Left kidney (tissue), 2 donors: ENCODE results near the gene MYO18A. TPM values are rescaled to one million over a fixed set of nuclear protein-coding genes. Genes with fewer than 3 reads are reported as not detected.

Source experiments
- DNase-seq: peaks from one replicate; pipeline ENCODE4 v3.0.0-alpha.2; 2013
- polyA plus RNA-seq: library from polyadenylated mRNA; unstranded; fragments of 120-200 nt; gene quantifications from one replicate; pipeline ENCODE4 v1.2.1, GENCODE V29; 2013; ENCODE audit not compliant: insufficient read length

MYO18A gene
- polyA plus RNA-seq, 1 donor, result 43.8 TPM

DNA sequence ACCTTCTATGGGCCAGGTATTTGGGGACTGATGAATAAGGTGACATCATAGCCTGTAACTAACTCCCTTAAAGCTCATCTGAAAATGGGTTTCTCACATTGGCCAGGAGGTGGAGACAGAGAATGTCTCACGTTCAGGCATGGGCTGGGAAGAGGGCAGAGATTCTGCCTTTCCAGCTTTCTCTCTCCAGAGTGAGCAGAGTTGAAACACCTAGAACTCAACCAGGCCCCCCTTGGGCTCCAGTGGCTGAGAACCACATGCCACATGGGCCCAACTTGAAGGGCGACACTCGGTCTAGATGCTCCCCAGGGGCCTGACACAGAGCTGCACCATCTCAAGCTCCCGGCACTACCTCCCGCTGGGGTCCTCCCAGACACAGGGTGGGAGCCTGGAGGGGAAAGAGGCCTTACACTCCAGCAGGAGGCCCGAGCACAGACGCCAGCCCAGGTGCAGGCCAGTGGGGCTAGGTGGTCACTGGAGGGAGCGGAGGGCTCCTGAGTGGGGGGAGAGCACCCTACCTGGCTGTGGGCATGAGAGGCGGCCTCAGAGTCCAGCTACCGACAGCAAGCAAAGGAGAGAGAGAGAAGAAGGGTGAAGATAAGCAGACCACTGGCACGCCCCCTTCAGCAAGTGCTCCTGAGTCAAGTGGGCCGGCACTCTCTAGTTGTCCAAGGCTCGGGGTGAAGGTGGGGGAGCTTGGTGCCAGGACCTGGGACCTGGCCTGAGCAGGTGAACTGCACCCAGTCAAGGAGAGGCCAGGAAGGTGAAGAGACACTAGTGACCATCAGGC is 55.9 kb downstream of the MYO18A start:
- DNase-seq, result peak; percentile 76

DNA sequence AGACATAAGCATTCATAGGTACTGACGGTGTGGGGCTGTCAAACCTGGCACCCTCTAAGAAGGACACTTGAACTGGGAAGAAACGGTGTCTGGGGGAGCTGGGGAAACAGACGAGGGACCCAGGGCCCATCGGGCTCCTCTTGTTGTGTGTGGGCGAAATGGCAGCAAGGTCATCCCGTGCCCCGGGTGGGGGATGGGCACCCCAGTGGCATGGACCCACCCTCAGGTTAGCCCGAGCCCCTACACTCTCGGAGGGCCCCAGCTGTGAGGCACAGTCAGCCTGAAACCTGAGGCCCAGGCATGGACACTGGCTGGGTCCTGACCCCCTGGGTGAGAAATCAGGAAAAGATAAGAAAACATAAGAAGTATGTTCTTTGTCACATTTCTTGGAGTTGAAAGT is 57.1 kb downstream of the MYO18A start:
- no peak for DNase-seq

DNA sequence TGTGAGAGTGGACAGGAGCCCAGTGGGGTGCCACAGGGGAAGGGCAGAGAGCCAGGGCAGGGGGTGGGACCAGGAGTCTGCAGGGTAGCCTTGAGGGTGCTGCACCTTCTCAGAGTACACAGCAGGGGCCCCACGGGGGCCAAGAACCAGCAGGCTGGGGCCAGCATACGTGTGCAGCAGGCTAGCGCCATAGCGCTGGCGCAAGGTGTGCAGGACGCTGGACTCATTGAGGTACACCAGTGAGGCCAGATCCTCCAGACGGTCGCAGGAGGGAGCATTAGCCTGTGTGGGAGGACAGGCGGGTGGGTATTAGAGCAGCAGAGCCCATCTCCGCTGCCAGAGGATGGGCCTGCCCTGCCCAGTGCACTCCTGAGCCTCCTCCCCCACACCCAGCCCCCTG is 58.8 kb downstream of the MYO18A start:
- DNase-seq, result no peak

DNA sequence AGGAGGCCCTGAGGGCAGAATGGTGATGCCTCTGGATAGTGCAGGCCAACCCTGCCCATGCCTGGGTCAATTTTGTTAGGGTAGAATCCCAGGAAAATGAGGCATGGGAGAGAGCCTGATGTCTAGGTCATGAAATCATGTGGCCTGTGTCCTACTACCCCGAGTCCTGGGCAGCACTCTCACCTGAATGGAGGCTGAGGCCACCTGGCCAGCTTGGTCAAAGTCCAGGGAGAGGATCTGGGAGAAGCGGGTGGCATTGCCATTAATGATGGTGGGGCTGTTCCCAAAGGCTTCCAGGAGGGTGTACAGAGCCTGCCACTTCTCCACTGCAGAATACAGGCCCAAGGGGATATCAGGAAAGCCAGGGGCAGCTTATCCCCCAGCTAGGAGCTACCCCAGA is 59.8 kb downstream of the MYO18A start:
- no peak for DNase-seq

DNA sequence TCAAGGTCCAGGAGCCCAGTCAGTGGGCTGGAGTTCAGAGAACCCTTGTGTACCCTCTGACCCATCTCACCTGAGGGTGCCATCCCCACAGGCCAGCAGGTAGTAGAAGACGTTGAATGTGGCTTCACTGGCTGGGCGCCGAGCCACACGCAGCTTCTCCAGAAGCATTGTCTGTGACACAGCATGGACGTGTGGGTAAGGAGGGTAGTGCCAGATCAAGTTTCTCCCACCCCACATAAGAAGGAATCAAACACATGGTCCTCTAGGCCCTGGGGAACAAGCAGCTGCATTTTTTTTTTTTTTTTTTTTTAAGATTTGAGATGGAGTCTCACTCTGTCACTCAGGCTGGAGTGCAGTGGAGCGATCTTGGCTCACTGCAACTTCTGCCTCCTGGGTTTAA is 60.9 kb downstream of the MYO18A start:
- DNase-seq, result no peak

DNA sequence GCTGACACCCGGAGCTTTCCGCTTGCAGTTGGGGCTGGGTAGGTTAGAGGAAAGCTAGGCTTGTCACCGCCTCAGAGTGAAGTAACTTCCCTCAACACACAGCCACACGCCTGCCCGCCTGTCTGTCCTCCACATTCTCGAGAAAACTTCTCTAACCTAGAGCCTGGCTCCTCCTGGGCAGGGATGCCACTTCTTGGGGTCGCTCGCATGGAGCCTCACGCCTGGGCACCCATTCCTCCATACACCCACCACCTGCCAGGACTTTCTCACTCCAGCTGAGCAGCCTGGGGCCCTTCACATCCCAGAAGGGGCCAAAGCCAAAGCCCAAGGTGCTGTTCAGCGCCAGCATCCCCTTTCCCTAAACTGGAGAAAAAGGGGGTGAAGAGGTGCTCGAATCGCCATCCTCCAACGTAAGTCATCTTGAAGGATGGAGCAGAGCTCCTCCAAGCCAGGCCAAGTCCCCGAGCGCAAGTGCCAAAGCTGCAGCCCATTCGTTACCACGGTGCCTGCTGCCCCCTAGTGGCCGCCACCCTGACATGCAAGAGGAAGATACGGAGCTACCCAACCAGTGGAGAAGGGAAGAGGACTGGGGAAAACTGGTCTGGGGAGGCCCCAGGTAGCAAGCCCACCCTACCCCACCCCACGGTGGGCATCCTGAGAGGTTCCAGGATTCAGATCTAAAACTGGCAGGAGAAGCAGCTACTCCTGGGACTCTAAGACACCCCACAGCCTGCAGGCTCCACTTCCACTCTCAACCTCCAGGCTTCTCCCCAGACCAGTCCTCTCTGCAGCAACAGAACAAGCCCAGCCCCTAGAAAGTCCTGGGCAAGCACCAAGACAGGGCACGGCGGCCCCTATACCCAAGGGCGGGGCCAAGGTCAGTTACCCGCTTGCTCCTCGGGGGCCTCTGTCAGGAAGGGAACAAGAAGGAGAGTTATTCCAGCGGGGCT is 63.1 kb downstream of the MYO18A start:
- peak; percentile 50 for DNase-seq

DNA sequence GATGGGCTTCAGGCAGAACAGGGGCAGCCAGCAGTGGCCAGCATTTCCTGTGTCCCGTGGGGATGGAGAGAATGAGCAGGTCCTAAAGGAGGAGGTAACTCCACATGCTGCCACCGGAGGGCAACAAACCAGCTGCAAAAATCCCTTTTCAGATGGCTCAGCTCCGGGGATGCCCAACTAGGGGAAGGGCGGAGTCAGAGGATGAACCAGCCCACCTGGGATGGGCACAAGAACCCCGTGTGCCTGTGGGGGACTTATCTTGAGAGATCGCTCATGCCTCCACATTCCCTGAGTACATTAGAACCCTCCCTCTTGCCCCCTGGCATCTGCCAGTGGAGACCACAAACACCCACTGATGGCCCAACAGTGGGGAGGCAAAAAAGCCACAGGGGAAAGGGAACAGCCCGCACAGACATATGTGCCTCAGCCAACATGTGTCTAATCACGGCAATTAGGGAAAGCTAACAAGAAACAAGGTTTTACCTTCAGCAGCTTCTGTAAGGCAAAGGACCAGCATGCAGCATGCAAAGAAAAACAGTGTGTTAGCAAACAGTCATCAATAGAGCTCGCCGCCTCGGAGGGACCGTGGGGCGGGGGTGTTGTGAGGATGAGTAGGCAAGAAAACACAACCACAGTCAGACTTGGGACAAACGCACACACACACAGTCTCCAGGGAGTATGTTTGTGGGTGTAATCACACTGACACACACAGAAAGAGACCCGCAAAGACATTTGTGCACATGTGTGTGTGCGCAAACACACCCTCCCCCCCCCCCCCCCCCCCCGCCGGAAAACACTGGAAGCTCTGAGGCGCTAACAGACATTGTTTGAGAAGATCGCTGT is 64.0 kb downstream of the MYO18A start:
- no peak for DNase-seq

DNA sequence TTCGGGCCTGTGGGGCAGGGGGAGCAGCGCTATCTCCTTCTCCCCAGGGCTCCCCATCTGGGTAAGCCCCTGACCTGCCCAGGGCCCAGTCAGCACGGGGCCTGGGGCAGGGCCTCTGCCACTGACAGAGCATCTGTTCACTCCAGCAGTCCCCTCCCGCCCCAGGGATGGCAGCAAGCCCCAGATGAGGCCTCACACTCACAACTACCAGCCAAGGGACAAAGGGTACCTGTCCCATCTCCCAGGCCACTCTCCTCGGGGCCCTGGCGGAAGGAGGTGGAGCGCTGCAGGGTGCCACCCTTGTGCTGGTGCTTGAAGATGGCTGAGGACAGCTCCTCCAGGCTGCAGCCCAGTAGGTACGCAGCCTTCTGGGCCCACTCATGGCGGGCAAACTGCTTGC is 64.8 kb downstream of the MYO18A start:
- no peak for DNase-seq

DNA sequence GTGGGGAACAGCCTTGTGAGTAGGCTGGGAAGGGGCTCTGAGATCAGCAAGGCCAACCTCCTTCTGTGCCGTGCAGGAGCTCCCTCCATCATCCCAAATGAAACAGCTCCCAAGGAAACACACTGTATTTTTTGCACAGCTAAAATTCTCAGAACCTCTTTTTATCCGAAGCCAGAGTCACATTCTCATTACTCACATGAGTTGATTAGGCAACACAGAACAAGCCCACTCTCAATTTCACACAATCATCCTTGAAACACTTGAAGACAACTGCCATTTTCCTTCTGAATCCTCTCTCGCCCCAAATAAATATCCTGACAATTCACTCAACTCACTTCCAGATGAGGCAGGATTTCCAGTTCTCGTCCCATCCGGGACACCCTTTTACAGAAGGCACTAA is 66.1 kb downstream of the MYO18A start:
- DNase-seq, result no peak

DNA sequence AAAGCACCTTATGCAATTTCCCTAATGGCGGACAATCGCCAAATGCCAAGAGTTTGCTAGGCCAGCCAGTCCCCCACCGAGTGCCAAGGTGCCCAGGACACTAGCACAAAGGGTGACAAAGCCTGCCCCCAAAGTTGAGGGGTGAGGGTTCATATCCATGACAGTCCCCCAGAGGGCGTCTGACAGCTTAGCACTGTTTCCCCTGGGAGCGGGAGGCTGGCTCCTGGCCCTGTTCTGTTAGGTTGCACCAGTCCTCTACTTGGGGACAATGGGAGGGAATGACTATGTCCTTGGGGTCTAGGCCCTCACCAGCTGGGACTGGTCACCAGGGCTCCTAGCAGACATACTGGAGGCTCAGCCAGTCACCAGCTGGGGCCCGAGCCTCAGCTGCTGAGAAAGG is 66.9 kb downstream of the MYO18A start:
- no peak for DNase-seq

DNA sequence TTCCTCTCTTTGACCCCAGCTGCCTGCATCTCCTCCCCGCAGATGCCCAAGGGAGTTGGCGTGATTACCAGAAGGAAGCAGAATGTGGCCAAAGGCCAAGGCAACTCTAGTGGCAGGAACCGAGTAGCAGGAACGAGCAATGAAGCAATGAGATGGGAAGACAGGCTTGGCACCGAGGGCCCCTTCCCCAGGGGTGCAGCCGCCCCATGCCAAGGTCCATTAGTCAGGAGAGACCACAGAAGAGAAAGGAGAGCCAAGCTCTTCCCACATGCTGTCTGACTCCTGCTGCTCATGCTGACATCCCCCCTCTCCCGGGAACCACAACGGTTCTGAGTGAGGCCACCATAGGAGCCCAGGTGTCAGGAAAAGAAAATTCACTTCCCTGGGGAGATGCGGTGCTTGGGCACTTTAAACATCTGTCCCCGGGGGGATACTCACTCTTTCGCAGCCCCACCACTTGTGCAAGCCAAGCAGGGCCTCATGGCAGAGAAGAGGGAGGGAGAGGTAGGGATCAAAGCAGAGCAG is 67.4 kb downstream of the MYO18A start:
- DNase-seq, result no peak

DNA sequence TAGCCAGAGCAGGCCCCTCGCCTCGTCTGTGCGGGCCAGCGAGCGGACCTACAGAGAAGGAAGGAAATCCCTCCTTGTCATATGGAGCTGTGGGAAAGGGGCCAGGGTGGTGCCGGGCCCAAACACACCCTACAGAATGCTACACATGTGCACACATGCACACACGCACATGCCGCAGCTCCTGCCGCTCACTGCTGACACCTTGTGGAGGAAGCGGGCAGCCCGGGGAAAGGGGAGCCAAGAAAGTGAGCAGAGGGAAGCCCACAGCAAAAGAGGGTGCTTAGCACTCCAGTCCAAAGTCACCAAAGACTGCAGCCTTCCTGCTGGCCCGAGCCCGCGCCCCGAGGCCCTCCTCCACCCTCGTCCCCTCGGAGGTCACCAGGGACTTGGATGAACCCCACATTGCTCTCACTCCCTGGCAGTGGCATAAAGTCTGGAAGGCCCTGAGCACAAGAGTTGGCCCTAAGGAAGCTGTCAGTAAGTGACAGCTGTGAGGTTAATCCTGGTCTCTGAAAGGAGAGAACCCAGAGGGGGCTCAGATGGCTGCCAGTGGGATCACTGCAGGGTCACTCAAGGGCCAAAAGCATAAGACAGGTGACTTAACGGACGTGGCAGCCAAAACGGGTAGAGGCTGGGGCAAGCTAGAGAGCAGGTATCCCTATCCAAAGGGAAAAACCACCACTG is 68.2 kb downstream of the MYO18A start:
- peak; percentile 55 for DNase-seq

DNA sequence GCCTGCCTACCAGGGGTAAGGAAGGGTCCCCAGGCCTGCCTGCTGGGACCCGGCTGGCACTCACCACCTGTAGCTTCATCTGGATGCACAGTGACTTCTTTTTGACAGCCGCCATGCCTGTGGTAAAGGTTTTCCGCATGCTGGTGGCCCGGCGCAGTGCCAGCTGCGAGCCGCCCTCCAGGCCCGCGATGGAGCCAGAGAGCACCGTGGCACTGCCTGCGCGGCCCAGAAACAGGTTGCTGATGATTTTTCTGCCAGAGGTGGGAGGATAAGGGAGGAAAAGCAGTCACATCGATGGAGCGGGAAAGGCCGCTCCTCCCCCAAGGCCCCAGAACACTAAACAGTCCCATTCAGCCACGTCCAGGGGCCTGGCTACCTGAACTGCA is 69.8 kb downstream of the MYO18A start:
- no peak for DNase-seq

DNA sequence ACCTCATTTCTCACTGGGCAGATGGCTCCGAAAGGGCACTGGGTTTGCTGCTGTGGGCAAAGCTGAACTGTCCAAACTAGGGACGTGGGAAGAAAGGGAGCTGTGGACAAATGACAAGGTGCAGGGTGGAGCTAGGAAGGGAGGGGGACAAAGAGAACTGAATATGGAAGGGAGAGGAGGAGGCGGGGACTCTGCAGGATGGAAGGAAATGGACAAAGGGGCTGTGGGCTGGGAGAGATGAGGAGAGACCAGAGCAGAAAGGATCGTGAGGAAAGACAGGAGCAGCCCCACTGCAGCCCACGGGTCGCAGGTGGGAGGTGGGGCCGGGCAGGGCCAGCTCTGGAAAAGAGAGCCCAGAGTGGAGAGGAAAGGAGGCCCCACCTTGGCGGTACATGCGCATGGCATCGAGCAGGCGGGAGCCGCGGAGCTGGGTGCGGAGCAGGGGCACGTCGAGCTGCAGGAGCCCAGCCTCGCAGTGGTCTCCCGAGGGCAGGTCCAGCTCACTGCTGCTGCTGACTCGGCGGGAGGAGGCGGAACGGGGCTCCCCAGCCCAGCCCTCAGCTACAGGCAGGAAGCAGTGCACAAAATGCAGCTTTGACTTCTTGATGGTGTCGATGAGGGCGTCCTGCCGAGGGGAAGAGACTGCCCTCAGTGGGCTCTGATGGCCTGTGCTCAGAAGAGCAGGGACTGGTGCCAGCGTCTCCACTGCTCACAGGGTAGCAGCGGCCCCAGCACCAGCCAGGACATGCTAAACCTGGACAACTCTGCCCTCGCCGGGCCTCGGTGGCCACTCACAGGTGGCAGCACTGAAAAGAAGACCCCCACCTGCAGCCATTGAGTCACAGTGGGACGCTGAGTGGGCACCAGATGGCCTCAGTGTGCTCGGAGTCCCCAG is 70.5 kb downstream of the MYO18A start:
- DNase-seq, result no peak

DNA sequence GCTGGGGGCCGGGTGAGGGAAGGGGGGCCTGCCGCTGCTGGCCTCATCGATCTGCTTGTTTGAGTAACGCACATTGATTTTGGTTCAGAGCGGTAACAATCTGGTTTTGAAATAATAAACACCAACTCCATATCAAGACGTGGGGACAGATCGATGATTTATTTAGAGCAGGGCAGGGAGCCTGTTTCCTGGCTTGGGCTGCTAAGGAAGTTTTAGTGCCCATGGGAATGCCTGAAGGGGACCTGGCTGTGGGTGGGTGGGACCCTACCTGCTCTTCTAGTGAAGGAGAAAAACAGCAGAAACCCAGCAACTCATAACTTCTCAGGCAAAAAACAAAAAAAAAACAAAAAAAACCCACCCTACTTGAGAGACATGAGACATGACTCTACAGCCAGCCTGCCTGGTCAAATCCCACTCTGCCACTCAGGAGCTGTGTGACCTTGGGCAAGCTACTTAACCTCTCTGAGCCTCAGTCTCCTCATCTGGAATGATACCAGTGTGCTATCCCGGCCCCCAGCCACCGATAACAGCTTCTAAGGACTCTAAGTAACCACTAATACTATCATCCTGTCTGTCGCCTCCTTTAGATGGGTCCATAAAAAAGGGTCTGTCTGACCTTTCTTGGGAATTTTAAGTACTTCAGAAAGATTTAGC is 71.2 kb downstream of the MYO18A start:
- DNase-seq, result no peak

DNA sequence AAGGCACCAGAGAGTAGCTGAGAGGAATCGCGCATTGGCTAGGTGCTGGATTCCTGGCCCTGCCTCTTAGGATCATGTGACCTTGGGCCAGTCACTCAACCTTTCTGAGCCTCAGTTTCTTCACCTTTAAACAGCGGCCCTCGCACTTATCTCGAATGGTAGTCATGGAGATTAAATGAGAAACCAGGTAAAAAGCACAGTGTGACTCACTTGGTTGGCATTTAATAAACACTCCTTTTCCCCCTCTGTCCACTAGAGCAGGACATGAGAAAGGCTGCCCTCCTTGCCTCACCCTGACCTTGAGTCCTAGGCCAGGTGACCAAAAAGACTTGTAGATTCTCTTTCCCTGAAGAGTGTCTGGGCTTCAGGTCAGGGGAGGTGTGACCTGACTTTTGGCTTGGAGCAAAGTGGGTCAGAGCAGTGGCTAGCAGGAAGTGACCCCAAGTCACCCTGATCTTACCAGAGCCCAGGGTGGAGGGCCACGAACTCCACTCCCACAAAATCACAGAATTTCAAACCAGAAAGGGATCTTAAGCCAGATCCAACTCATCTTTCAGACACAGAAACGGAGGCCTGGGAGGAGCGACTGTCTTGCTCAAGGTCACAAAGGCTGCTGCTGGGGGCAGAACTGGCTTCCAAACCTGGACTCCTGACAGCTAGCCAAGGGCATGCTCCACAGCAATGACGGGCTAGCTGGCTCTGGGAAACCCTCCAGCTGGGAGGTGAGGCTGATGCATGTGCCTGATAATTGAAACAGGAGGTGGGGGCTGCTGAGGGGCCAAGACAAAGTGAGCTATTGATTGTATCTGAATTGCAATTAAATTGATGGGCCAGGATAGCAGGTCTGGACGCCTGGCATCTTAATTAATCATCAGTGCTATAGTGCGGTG is 72.0 kb downstream of the MYO18A start:
- no peak for DNase-seq

DNA sequence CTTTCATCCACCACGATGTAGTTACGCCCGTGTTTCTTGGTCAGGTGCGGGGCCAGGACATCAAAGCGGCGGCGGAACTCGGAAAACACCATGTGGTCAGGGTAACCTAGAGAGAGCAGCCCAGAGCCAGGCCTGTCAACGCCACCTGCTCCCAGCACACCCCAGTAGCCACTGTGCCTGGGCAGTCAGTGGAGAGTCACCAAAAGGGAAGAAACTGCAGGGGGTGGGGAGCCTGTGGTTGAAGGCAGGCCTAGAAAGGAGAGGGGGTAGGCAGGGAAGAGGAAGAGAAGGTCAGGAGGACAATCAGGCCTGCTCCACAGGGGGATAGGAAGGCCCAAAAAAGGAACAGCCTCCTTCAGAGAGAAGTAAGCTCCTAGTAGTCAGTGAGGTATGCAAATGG is 73.1 kb downstream of the MYO18A start:
- no peak for DNase-seq

DNA sequence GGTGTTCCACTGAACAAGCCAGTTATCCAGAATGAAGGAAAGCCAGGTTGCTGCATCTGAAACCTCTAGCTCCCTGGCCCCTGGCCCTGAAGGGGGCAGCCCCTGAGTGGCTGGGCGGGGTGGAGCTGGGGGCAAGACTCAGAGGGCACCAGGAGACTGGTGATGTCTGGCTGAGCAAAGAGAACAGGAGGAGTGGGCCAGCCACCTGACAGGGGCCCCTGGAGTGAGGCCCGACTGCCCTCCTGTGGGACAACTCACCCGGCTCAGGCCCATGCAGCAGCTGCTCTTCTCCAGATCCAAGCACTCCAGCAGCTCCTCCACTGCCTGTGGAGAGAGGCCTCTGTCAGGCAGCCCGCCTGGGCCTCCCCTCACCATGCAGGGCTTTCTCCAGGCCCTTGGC is 76.9 kb downstream of the MYO18A start:
- no peak for DNase-seq

DNA sequence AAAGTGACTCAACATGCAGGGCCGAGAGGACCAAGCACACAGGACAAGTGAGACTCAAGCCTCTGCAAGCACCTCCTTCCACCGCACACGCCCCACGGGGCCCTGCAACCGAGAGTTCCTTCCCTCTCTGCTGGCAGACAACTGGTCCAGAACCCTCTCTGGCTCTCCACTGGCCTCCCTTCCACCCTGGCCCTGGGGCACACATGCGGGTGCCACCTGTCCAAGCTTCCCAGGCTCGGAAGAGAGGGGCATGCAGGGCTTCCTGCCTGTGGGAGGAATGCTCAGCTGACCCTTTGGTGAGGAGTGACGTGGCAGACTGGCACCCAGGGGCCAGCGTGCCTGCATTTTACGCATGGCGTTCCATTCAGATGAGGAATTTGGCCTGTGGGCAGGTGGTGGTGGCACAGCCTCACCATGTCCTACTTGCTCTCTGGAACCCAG is 77.4 kb downstream of the MYO18A start:
- no peak for DNase-seq
